Measurements from ENCODE around the gene GNPTG.

GNPTG gene

GRCh38 chr16:1335211-1335971, 16.3 kb upstream of the GNPTG start:
- DNase-seq: no peak

- DNase-seq: no peak
Measured at GRCh38 chr16:1335996-1336395, 15.7 kb upstream of the GNPTG start.

- DNase-seq: no peak
Measured at GRCh38 chr16:1336619-1337018, 15.1 kb upstream of the GNPTG start.

GRCh38 chr16:1337486-1337885, 14.2 kb upstream of the GNPTG start:
- DNase-seq: no peak

- DNase-seq: no peak
Measured at GRCh38 chr16:1338119-1338730, 13.5 kb upstream of the GNPTG start.

GRCh38 chr16:1338855-1339675, 12.7 kb upstream of the GNPTG start:
- no peak for DNase-seq

- no peak for DNase-seq
Measured at GRCh38 chr16:1340730-1341494, 10.8 kb upstream of the GNPTG start.

GRCh38 chr16:1341495-1342420, 10.0 kb upstream of the GNPTG start:
- no peak for DNase-seq

GRCh38 chr16:1342526-1343427, 9.0 kb upstream of the GNPTG start:
- peak; percentile 94 for DNase-seq

- no peak for DNase-seq
Measured at GRCh38 chr16:1343428-1344242, 8.1 kb upstream of the GNPTG start.

- no peak for DNase-seq
Measured at GRCh38 chr16:1344499-1344898, 7.2 kb upstream of the GNPTG start.

- DNase-seq: no peak
Measured at GRCh38 chr16:1345087-1345486, 6.6 kb upstream of the GNPTG start.

GRCh38 chr16:1345651-1346421, 5.9 kb upstream of the GNPTG start:
- no peak for DNase-seq

GRCh38 chr16:1346422-1347285, 5.1 kb upstream of the GNPTG start:
- DNase-seq: no peak

GRCh38 chr16:1347286-1347855, 4.4 kb upstream of the GNPTG start:
- no peak for DNase-seq

- no peak for DNase-seq
Measured at GRCh38 chr16:1347962-1348361, 3.8 kb upstream of the GNPTG start.

GRCh38 chr16:1348441-1348840, 3.3 kb upstream of the GNPTG start:
- DNase-seq: no peak

- DNase-seq: no peak
Measured at GRCh38 chr16:1348926-1349325, 2.8 kb upstream of the GNPTG start.

Data from activated CD8-positive, alpha-beta memory T cell treated with anti-CD3 and anti-CD28 coated beads for 24 hours (primary cell).